Spleen (tissue), 7 donors: ENCODE measurements around the gene CUBN.

Experiments used
- POLR2A ChIP-seq, 3 donors: fragments of 450-650 bp; IDR thresholded peaks; one replicate each; pipeline ENCODE4 v1.5.1; 2017; ENCODE audit warnings: antibody characterized with exemption in 3 of 3, mild to moderate bottlenecking in 1 of 3
- TF ChIP-seq, protein P1 (sequence below), 11 experiments: fragments of 200-600 bp in 7 of 11; fragments of 450-650 bp in 4 of 11; sonication (generic) in 4 of 11; IDR thresholded peaks in 8 of 11; conservative IDR thresholded peaks in 3 of 11; 1 replicate in 7 of 11; 2 replicates in 4 of 11; pipeline versions ENCODE4 v1.4.0 to v1.8.0; 2016 to 2021; ENCODE audit warnings: antibody characterized with exemption in 11 of 11, inconsistent platforms in 4 of 11, mild to moderate bottlenecking in 1 of 11
- donor health status: DM: no; HTN: no; CAD: no; lungs with moderate emphysema.
- donor health status: DM: no; HTN: no; CAD: no.
- donor health status: DM: no; HTN: no; CAD: no.

- no peak for TF ChIP-seq POLR2A (IDR thresholded peaks at IDR 0.05)
- TF ChIP-seq, protein P1, sequence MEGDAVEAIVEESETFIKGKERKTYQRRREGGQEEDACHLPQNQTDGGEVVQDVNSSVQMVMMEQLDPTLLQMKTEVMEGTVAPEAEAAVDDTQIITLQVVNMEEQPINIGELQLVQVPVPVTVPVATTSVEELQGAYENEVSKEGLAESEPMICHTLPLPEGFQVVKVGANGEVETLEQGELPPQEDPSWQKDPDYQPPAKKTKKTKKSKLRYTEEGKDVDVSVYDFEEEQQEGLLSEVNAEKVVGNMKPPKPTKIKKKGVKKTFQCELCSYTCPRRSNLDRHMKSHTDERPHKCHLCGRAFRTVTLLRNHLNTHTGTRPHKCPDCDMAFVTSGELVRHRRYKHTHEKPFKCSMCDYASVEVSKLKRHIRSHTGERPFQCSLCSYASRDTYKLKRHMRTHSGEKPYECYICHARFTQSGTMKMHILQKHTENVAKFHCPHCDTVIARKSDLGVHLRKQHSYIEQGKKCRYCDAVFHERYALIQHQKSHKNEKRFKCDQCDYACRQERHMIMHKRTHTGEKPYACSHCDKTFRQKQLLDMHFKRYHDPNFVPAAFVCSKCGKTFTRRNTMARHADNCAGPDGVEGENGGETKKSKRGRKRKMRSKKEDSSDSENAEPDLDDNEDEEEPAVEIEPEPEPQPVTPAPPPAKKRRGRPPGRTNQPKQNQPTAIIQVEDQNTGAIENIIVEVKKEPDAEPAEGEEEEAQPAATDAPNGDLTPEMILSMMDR (IDR thresholded peaks at IDR 0.05 in 8 of 11, conservative IDR thresholded peaks at IDR 0.05 in 3 of 11): no peak
Measured at GRCh38 chr10:16893664-16894063, 235.9 kb downstream of the CUBN start.
